GM03348 (cell line): ENCODE data around the gene ZDHHC15.
"Not testable (repeated sequence)": the region's sequence is repeated elsewhere in the genome, so short reads cannot be mapped to it uniquely, and the experiment has no call there.

Experiments
- DNase-seq: peaks from one replicate; pipeline ENCODE4 v3.0.0; 2012; ENCODE audit warnings: low spot score

The ZDHHC15 gene, protein sequence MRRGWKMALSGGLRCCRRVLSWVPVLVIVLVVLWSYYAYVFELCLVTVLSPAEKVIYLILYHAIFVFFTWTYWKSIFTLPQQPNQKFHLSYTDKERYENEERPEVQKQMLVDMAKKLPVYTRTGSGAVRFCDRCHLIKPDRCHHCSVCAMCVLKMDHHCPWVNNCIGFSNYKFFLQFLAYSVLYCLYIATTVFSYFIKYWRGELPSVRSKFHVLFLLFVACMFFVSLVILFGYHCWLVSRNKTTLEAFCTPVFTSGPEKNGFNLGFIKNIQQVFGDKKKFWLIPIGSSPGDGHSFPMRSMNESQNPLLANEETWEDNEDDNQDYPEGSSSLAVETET

DNA sequence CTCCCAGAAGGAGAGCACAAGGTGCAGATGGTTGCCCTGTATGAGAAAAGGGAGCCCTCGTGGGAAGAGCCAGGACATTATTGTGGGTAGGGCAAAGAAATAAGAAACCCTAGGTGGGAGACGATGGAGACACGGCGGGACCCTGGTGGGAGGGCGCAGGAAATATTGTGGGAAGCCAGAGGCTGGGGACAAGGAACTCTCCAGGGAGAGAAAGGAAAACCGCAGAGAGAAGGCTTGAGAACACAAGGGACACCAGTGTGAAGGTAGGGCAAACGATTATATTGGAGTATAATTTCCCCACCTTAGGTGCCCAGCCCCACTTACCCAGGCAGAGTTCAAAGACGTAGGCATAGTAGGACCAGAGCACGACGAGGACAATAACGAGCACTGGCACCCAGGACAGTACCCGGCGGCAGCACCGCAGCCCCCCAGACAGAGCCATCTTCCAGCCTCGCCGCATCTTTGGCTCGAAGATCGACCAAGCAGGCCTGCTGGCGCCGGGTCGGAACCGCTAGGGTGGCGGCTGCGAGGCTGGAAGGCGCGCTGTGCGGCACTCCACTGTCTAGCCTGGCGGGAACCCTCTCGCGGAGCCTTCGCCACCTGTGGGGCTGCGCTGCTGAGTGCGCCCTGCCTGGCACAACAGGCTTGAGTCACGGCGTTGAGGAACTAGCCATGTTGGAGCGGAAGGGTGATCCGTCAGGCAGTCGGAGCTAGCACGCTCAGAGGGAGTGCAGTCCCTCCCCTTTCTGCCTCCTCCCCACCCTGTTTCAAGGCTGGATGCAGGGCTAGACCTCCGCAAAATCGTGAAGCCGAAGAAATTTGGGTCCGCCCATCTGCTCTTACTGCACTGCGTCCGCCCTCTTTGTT lies at the start of gene ZDHHC15:
Gene ZDHHC15 (minus strand): TSS at position 473 of the 867 bp plus-strand sequence. CDS start 13 bp downstream, at position 460.
- DNase-seq = peak; percentile 34

- DNase-seq = not testable (repeated sequence)
Observed at GRCh38 chrX:75560544-75560943, 37.7 kb upstream of the ZDHHC15 start.

DNA sequence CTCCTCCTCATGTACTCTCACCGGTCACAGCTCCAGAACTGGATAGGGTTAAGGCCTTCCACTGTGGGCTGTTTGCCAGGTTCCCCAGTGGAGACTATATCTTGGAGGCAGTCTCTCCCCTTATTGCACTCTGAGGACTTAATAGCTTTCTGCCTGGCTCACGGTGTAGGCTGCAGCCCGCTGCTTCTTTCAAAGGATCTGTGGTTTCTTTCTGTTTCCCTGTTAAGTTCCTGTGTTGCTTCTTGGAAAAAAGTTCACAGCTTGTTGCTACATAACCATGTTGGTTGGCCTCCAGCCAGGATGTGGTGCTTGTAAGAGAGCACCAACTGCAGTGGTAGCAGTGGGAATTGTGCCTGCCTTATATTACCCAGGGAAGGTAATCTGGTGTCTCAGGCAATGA lies 24.9 kb upstream of the ZDHHC15 start:
- no peak for DNase-seq

- no peak for DNase-seq
Observed at GRCh38 chrX:75546724-75547511, 24.1 kb upstream of the ZDHHC15 start.

DNA sequence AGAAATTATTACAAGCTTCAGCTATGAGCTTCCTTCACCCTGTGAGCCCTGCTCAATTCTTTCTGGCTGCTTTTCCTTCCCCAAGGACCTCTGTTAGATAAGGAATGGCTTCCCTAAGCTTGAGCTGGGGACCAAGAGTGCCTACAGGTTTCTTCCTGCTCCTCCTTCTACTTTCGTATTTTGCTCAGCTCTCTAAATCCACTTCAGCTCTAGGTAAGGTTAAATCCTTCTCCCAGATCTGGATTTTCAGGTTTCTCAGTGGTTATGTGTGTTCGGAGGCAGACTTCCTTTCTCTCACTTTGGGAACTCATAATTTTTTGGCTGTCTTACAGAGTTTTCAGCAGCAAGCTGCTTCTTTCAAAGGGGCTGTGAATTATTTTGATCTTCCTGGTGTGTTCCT lies 21.9 kb upstream of the ZDHHC15 start:
- no peak for DNase-seq

DNA sequence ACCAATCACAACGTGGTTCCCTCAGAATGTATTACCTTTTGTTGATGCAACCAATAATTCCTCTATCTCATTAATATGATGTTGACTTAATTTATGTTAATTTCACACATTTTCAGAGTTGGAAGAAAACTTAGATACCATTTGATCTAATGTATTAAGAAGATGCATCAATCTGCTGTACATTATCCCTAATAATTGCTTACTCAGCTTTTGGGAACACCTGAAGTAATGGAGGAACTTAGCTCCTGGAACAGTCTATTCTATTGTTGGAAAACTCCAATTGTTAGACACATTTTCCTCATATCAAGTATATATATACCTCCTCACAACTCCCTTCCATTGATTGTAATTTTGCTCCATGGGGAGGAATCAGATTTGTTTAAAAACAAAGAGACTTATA lies 38.9 kb downstream of the ZDHHC15 start:
- no peak for DNase-seq

- not testable (repeated sequence) for DNase-seq
Observed at GRCh38 chrX:75461780-75462179, 61.1 kb downstream of the ZDHHC15 start.

- DNase-seq = no peak
Observed at GRCh38 chrX:75421688-75422230, 101.1 kb downstream of the ZDHHC15 start.

DNA sequence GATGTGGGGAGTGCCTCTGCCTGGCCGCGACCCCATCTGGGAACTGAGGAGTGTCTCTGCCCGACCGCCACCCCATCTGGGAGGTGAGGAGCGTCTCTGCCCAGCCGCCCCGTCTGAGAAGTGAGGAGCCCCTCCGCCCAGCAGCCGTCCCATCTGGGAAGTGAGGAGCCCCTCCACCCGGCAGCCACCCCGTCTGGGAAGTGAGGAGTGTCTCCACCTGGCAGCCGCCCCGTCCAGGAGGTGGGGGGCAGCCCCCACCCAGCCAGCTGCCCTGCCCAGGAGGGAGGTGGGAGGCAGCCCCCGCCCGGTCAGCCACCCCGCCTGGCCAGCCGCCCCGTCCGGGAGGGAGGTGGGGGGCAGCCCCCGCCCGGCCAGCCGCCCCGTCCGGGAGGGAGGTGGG lies 115.7 kb downstream of the ZDHHC15 start:
- DNase-seq = not testable (repeated sequence)

GRCh38 chrX:75390470-75390869 lies 132.4 kb downstream of the ZDHHC15 start:
- DNase-seq = no peak

DNA sequence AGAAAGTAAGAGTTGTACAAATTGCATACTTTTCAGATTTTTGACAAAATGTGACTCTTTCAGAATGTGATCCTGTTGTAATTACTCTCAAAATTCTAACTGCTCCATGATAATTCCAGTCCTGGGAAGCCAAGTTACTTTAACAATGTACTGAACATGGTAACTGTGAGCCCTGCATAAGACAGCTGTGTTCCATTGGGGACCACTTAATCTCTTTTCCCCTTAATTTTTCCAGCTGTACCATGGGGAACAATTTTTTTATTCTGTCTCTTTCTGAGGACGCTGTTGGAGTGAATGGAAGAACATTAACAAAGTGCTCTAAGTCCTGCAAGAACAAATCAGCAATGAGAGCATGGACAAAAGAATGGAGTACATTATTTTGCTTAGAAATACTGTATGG lies 153.1 kb downstream of the ZDHHC15 start:
- DNase-seq = no peak

- no peak for DNase-seq
Observed at GRCh38 chrX:75366861-75367260, 156.0 kb downstream of the ZDHHC15 start.

DNA sequence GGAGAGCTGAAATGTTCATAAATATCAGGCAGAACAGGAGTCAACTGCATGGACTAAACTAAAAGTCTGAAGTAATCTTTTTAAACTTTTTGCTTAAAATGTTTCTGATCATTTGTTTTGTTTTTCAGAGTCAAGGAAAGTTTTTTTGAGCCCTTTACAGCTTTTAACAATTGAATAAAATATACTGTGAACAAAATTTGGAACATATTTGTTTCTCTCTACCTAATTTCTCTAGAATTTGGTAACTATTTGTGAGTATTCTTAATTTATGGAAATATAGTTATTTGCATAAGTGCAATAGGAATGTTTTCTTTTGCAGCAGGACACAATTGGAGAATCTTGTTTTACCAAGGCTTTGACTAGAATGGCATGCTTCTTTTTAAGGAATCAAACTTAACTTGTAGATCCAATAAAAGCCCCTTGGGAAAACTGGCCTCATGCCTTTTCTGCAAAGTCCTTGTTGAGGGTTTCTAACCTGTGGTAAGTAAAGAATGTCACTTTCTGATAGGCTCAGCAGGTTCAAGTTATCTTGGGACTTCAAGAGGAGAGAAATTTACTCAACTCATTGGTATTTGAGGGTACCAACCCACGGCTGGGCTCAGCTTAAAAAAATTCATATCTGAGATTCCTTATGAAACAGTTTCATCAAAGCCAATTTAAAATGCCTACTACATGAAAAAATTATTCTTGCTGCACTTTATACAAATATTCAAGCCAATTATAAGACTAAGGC lies 157.4 kb downstream of the ZDHHC15 start:
- no peak for DNase-seq

- no peak for DNase-seq
Observed at GRCh38 chrX:75361788-75362187, 161.0 kb downstream of the ZDHHC15 start.

- DNase-seq = not testable (repeated sequence)
Observed at GRCh38 chrX:75348601-75349000, 174.2 kb downstream of the ZDHHC15 start.

DNA sequence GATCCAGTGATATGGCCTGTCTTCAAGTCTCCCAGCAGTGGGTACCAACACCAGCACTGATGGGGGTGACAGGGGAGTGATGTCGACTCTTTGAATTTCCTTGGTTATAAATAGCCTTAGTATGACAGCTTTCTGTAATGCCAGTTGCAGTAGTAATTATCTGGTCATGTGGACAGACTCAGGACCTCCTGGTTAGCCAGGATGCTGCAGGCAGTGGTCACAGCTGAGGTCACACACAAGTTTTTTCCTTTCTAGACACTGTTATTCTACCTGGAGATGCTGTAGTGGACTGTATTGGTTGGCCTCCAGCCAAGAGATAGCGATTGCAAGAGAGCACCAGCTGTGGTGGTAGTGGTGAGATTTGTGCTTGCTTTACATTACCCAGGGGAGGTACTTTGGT lies 185.3 kb downstream of the ZDHHC15 start:
- DNase-seq = no peak

DNA sequence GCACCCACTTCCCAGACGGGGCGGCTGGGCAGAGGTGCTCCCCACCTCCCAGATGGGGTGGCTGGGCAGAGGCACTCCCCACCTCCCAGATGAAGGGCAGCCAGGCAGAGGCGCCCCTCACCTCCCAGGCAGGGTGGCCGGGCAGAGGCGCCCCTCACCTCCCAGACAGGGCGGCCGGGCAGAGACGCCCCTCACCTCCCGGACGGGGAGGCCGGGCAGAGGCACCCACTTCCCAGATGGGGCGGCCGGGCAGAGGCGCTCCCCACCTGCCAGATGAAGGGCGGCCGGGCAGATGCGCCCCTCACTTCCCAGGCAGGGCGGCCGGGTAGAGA lies 187.7 kb downstream of the ZDHHC15 start:
- no peak for DNase-seq

DNA sequence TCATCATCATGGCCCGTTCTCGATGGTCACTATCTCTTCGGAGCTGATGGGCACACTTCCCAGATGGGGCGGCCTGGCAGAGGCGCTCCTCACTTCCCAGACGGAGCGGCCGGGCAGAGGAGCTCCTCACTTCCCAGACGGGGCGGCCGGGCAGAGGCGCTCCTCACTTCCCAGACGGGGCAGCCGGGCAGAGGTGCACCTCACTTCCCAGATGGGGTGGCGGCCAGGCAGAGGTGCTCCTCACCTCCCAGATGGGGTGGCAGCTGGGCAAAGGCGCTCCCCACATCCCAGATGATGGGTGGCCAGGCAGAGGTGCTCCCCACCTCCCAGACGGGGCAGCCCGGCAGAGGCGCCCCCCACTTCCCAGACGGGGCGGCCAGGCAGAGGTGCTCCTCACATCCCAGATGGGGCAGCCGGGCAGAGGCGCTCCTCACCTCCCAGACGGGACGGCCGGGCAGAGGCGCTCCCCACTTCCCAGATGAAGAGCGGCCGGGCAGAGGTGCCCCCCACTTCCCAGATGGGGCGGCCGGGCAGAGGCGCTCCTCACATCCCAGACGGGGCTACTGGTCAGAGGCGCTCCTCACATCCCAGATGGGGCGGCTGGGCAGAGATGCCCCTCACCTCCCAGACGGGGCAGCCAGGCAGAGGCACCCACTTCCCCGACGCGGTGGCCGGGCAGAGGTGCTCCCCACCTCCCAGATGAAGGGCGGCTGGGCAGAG lies 188.3 kb downstream of the ZDHHC15 start:
- not testable (repeated sequence) for DNase-seq

DNA sequence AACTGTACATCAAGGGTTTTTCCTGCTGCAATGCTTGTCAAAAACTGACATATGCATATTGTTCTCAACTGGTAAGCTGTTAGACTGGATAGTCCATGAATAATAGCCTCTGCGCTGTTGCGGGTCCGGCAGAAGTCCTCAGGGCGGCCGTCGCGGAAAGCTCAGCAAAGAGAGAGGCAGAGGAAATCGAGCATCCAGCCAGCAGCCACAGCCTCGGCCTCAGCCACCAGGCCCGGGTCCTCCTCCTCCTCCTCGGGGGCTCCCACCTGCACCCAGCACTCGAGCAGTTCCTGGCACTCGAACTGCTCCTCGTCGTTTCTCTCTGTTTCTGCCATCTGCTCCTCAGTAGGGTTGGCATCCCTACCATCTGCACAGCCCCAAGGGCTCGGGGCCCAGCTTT lies 195.2 kb downstream of the ZDHHC15 start:
- no peak for DNase-seq
